Neural progenitor cell (in vitro differentiated cells): ENCODE results near the gene TNS3. TPM values are rescaled to one million over a fixed set of nuclear protein-coding genes. Genes with fewer than 3 reads are reported as not detected.

ENCODE experiments used
- DNase-seq: peaks from one replicate; pipeline ENCODE4 v3.0.0-alpha.2; 2016; ENCODE audit warnings: low spot score
- H2AFZ ChIP-seq: fragments of 200-600 bp; sonication (generic); replicated peaks from 2 replicates; pipeline ENCODE4 v1.6.1; 2016; ENCODE audit warnings: antibody characterized with exemption
- H3F3A ChIP-seq: fragments of 200-600 bp; sonication (generic); 2 replicates; pipeline ENCODE4 v1.6.1; 2016; ENCODE audit warnings: antibody characterized with exemption, low read depth
- H3K27ac ChIP-seq: fragments of 200-600 bp; sonication (generic); 2 replicates; pipeline ENCODE4 v1.5.1; 2016; ENCODE audit warnings: mild to moderate bottlenecking
- H3K27me3 ChIP-seq: fragments of 200-600 bp; sonication (generic); 2 replicates; pipeline ENCODE4 v1.6.1; 2016; ENCODE audit warnings: mild to moderate bottlenecking, moderate library complexity
- H3K36me3 ChIP-seq: fragments of 200-600 bp; sonication (generic); 2 replicates; pipeline ENCODE4 v1.5.1; 2016
- H3K4me1 ChIP-seq: fragments of 200-600 bp; sonication (generic); 2 replicates; pipeline ENCODE4 v1.6.1; 2016; ENCODE audit warnings: mixed run types
- H3K4me2 ChIP-seq: fragments of 200-600 bp; sonication (generic); 2 replicates; pipeline ENCODE4 v1.6.1; 2016
- H3K4me3 ChIP-seq: fragments of 200-600 bp; sonication (generic); 2 replicates; pipeline ENCODE4 v1.5.1; 2016
- H3K79me2 ChIP-seq: fragments of 200-600 bp; sonication (generic); 2 replicates; pipeline ENCODE4 v1.6.1; 2016; ENCODE audit warnings: low read depth
- H3K9ac ChIP-seq: fragments of 200-600 bp; sonication (generic); 2 replicates; pipeline ENCODE4 v1.6.1; 2016
- H3K9me3 ChIP-seq: fragments of 200-600 bp; sonication (generic); 2 replicates; pipeline ENCODE4 v1.5.1; 2016; ENCODE audit warnings: low read depth
- H4K20me1 ChIP-seq: fragments of 200-600 bp; sonication (generic); 2 replicates; pipeline ENCODE4 v1.6.1; 2016; ENCODE audit warnings: low read depth
- H3K27ac Mint-ChIP-seq: 3 replicates; pipeline ENCODE4 v1.8.0; 2021; ENCODE audit warnings: mixed read lengths
- H3K27me3 Mint-ChIP-seq: 2 replicates; pipeline ENCODE4 v1.8.0; 2022; ENCODE audit warnings: low read depth, mild to moderate bottlenecking, inconsistent platforms, moderate library complexity, mixed read lengths; ENCODE audit not compliant: insufficient read depth
- H3K36me3 Mint-ChIP-seq: 3 replicates; pipeline ENCODE4 v1.8.0; 2021; ENCODE audit warnings: mixed read lengths
- H3K4me1 Mint-ChIP-seq: 3 replicates; pipeline ENCODE4 v1.8.0; 2021; ENCODE audit warnings: mixed read lengths
- H3K4me3 Mint-ChIP-seq: 3 replicates; pipeline ENCODE4 v1.8.0; 2021; ENCODE audit warnings: mild to moderate bottlenecking, moderate library complexity, mixed read lengths
- H3K9me3 Mint-ChIP-seq: 3 replicates; pipeline ENCODE4 v1.8.0; 2020; ENCODE audit warnings: mixed read lengths
- CTCF ChIP-seq: fragments of 200-600 bp; sonication (generic); IDR thresholded peaks from 2 replicates; pipeline ENCODE4 v1.5.1; 2017; ENCODE audit warnings: antibody characterized with exemption, mild to moderate bottlenecking
- EZH2 ChIP-seq: fragments of 200-600 bp; sonication (generic); IDR thresholded peaks from 2 replicates; pipeline ENCODE4 v1.6.1; 2017; ENCODE audit warnings: antibody characterized with exemption, mild to moderate bottlenecking, moderate library complexity
- EZH2phosphoT487 ChIP-seq: fragments of 200-600 bp; sonication (generic); IDR thresholded peaks from 2 replicates; pipeline ENCODE4 v1.6.1; 2017; ENCODE audit warnings: antibody characterized with exemption
- total RNA-seq: library from RNA; depleted of rRNA; stranded (reverse); fragments of >200 nt; gene quantifications from 2 replicates; pipeline ENCODE4 v1.2.3, GENCODE V29; 2015; ENCODE audit warnings: low replicate concordance

The TNS3 gene
- total RNA-seq, 1 donor from 2014 or later, result 15.0 TPM

- Histone ChIP-seq H3K79me2 (no peaks in the 10 kb centered on the region), H2AFZ (no peak overlapping the region), H4K20me1 (no peaks in the 10 kb centered on the region), H3F3A (no peaks in the 10 kb centered on the region), H3K36me3 (no peaks in the 10 kb centered on the region), H3K4me3 (no peak overlapping the region), H3K4me1 (peaks cover 8% of the 10 kb centered on the region), H3K4me2 (no peak overlapping the region), H3K9me3 (no peaks in the 10 kb centered on the region), H3K9ac (no peak overlapping the region), H3K27ac (no peak overlapping the region), H3K27me3 (no peaks in the 10 kb centered on the region)
- TF ChIP-seq EZH2phosphoT487 (no peak), CTCF (no peak)
- peaks cover 14% of the 10 kb centered on the region for H3K36me3 Mint-ChIP-seq
- H3K4me3 Mint-ChIP-seq, result no peak overlapping the region
- no peaks in the 10 kb centered on the region for H3K9me3 Mint-ChIP-seq
- H3K4me1 Mint-ChIP-seq, result peaks cover 11% of the 10 kb centered on the region
- H3K27me3 Mint-ChIP-seq, result peaks cover 5% of the 10 kb centered on the region
- no peak for DNase-seq
- H3K27ac Mint-ChIP-seq, result no peak overlapping the region
Measured at GRCh38 chr7:47404010-47404409, 177.9 kb downstream of the TNS3 start.

DNA sequence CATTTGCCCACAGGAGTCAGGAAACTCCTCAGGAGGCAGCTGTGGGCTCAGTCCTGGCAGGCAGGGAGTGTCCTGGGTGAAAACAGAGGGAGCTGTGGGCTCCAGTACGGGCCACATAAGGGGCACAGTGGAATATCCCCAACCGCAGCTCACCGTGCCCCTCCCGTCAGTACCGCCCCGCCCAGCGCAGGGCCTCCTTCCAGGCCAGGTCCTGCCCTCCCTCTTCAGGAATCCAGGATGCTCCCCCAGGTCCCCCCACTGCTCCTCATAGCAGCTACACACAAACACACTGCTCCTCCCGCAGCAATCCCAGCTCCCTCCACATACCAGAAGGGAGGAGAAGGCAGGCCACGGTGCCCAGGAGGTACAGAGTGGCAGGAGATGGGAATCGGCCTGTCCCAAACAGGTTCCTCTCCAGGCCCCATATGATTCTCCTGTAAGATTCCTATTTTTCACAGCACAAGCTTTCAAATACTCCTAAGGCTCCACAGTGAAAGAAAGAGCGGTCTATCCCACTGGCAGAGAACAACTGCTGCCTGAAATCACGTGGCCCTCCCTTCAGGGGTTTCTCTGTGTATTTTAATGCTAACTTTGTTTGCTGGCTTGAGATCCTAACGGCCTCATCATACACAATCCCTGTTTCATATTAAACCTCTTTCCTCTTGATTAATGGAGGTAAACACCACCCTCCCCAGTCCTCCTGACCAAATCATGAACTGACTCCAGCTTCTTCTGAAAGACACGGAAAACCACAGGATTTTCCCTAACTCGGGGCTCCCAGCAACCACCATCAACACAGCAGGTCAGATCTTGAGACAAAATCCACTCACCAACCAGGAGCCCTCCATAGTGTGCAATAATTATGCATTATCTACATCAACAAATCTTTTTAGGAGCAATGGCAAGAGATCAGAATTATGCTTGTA, 178.7 kb downstream of the TNS3 start:
- no peaks in the 10 kb centered on the region for H3K79me2 ChIP-seq
- H4K20me1 ChIP-seq, result no peaks in the 10 kb centered on the region
- Mint-ChIP-seq H3K4me1 (peaks cover 11% of the 10 kb centered on the region), H3K9me3 (no peaks in the 10 kb centered on the region), H3K4me3 (no peak overlapping the region), H3K36me3 (peaks cover 22% of the 10 kb centered on the region), H3K27ac (peak overlapping the region; percentile 46), H3K27me3 (peaks cover 5% of the 10 kb centered on the region)
- H3K4me2 ChIP-seq, result no peak overlapping the region
- H3F3A ChIP-seq, result no peaks in the 10 kb centered on the region
- H3K4me3 ChIP-seq, result no peak overlapping the region
- H3K27me3 ChIP-seq, result no peaks in the 10 kb centered on the region
- peak; percentile 15 for DNase-seq
- no peak overlapping the region for H3K9ac ChIP-seq
- TF ChIP-seq CTCF (no peak), EZH2phosphoT487 (no peak), EZH2 (no peak)
- H3K9me3 ChIP-seq, result no peaks in the 10 kb centered on the region
- H3K4me1 ChIP-seq, result peaks cover 8% of the 10 kb centered on the region
- H3K36me3 ChIP-seq, result no peaks in the 10 kb centered on the region
- H3K27ac ChIP-seq, result no peak overlapping the region
- no peak overlapping the region for H2AFZ ChIP-seq

DNA sequence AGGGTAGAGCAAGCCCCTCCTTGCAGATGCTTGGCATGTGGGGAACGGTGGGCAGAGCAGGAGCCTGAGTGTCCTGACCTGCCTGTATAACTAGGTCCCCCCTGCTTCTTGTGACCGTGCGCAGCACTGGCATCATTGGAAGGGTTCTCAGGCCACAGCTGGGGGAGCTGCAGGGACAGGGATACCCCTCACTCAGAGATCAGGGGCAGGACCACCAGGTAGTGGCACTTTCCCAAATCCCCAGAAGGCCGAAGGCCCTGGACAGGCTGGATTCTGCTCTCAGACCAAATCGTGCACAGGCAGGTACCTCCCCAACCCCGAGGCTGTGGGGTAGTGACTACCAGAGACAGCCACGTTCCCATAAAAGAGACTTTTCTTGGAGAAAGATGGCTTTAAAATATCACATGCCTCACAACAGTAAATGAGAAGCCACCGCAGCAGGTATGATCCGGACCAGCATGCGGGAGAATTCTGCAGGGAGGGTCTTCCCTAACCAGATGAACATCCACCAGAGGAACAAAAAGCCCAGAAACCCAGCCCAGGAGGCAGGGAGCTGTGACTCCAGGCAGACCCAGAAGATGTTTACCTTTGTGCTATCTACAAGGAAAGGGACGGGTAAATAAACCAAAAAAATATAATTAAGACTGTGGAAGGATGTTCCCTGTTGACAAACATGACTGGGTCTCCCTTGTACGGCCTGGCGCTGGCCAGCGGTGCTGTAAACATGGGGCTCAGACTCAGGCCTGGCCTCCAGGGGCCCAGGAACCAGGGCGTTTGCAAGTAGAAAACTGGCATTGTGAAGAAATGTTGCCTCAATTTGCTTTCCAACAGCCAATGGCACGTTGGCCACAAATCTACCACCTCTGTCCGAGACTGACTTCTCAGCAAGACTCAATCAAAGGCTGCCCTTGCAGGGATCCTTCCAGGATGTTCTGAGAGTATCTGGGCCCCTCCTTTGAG, 180.0 kb downstream of the TNS3 start:
- Mint-ChIP-seq H3K27me3 (no peaks in the 10 kb centered on the region), H3K4me1 (peaks cover 11% of the 10 kb centered on the region)
- TF ChIP-seq EZH2 (no peak), CTCF (no peak), EZH2phosphoT487 (no peak)

More for the DNA sequence above, 180.0 kb downstream of the TNS3 start:
- Histone ChIP-seq H3K4me1 (peaks cover 8% of the 10 kb centered on the region), H4K20me1 (no peaks in the 10 kb centered on the region), H3F3A (no peaks in the 10 kb centered on the region), H3K27ac (no peak overlapping the region), H3K27me3 (no peaks in the 10 kb centered on the region), H3K36me3 (no peaks in the 10 kb centered on the region), H3K9me3 (no peaks in the 10 kb centered on the region), H3K9ac (no peak overlapping the region), H3K79me2 (no peaks in the 10 kb centered on the region), H2AFZ (no peak overlapping the region), H3K4me2 (no peak overlapping the region), H3K4me3 (no peak overlapping the region)
- DNase-seq, result no peak
- Mint-ChIP-seq H3K27ac (no peak overlapping the region), H3K36me3 (peaks cover 24% of the 10 kb centered on the region), H3K4me3 (no peak overlapping the region), H3K9me3 (no peaks in the 10 kb centered on the region)
